NCI-H2196 treated with DMSO at 0.1 percent for 48 hours (cell line): ENCODE results near the gene PDXDC1.
"Not testable (repeated sequence)": the region's sequence is repeated elsewhere in the genome, so short reads cannot be mapped to it uniquely, and the experiment has no call there.

Source experiments
- DNase-seq: peaks from one replicate; lab custom pipeline; 2025; ENCODE audit not compliant: unreplicated experiment; lab: John Stamatoyannopoulos, UW

Gene PDXDC1

GRCh38 chr16:15034266-15035162 is 59.7 kb downstream of the PDXDC1 start:
- no peak for DNase-seq

GRCh38 chr16:15035163-15035729 is 60.4 kb downstream of the PDXDC1 start:
- no peak for DNase-seq

- no peak for DNase-seq
These were observed 62.2 kb downstream of the PDXDC1 start for GRCh38 chr16:15037003-15037402.

GRCh38 chr16:15037745-15038144 is 62.9 kb downstream of the PDXDC1 start:
- no peak for DNase-seq

- no peak for DNase-seq
These were observed 63.9 kb downstream of the PDXDC1 start for GRCh38 chr16:15038689-15039088.

- no peak for DNase-seq
These were observed 66.6 kb downstream of the PDXDC1 start for GRCh38 chr16:15041271-15042004.

- DNase-seq: no peak
These were observed 68.5 kb downstream of the PDXDC1 start for GRCh38 chr16:15043344-15043743.

GRCh38 chr16:15044286-15044685 is 69.5 kb downstream of the PDXDC1 start:
- DNase-seq: no peak

GRCh38 chr16:15045270-15045669 is 70.4 kb downstream of the PDXDC1 start:
- DNase-seq: not testable (repeated sequence)

- no peak for DNase-seq
These were observed 72.0 kb downstream of the PDXDC1 start for GRCh38 chr16:15046692-15047376.

GRCh38 chr16:15049581-15050180 is 74.9 kb downstream of the PDXDC1 start:
- no peak for DNase-seq

- DNase-seq: not testable (repeated sequence)
These were observed 75.6 kb downstream of the PDXDC1 start for GRCh38 chr16:15050440-15050839.

- DNase-seq: no peak
These were observed 76.6 kb downstream of the PDXDC1 start for GRCh38 chr16:15051387-15051951.

GRCh38 chr16:15052747-15053476 is 78.1 kb downstream of the PDXDC1 start:
- no peak for DNase-seq

- DNase-seq: no peak
These were observed 79.1 kb downstream of the PDXDC1 start for GRCh38 chr16:15053904-15054303.

GRCh38 chr16:15054357-15055140 is 79.7 kb downstream of the PDXDC1 start:
- DNase-seq: no peak

GRCh38 chr16:15055141-15056053 is 80.6 kb downstream of the PDXDC1 start:
- no peak for DNase-seq
